WTC11 (cell line): ENCODE measurements around the gene KCNA5. TPM values are rescaled to one million over a fixed set of nuclear protein-coding genes. Genes with fewer than 3 reads are reported as not detected.

Experiments
- ATAC-seq: fragments of 200-7000 bp; cut with Tn5 transposase; 2 replicates; pipeline ENCODE4 v1.10.0; 2021; ENCODE audit warnings: mild to moderate bottlenecking, moderate library complexity
- CTCF ChIA-PET: fragments of 300-600 bp; sonication (Branson Sonifier 250); formaldehyde crosslinking; loops from one replicate; lab custom pipeline; 2021; ENCODE audit warnings: antibody characterized with exemption; lab: Charles Lee
- POLR2A ChIA-PET: fragments of 350-600 bp; sonication (Branson Sonifier 250); formaldehyde crosslinking; loops from one replicate; lab custom pipeline; 2021; ENCODE audit warnings: antibody characterized with exemption; lab: Charles Lee
- DNase-seq: peaks from one replicate; pipeline ENCODE4 v3.0.0; 2021; ENCODE audit warnings: low spot score
- H3K27ac Mint-ChIP-seq: 2 replicates; pipeline ENCODE4 v1.8.0; 2021; ENCODE audit warnings: mixed read lengths
- H3K27me3 Mint-ChIP-seq: 2 replicates; pipeline ENCODE4 v1.8.0; 2021; ENCODE audit warnings: low read depth, mild to moderate bottlenecking, moderate library complexity, mixed read lengths
- H3K36me3 Mint-ChIP-seq: 2 replicates; pipeline ENCODE4 v1.8.0; 2021; ENCODE audit warnings: mixed read lengths
- H3K4me1 Mint-ChIP-seq: 2 replicates; pipeline ENCODE4 v1.8.0; 2022; ENCODE audit warnings: mixed read lengths
- H3K4me3 Mint-ChIP-seq: 2 replicates; pipeline ENCODE4 v1.8.0; 2021; ENCODE audit warnings: mild to moderate bottlenecking, moderate library complexity, mixed read lengths
- H3K9me3 Mint-ChIP-seq: 2 replicates; pipeline ENCODE4 v1.8.0; 2021; ENCODE audit warnings: mixed read lengths
- ATF2 ChIP-seq: sonication (generic); formaldehyde crosslinking; IDR thresholded peaks from 2 replicates; pipeline ENCODE4 v1.8.1; 2022; ENCODE audit warnings: low read depth, missing genetic modification reagents, borderline replicate concordance
- E2F5 ChIP-seq: sonication (generic); formaldehyde crosslinking; IDR thresholded peaks from 2 replicates; pipeline ENCODE4 v1.8.1; 2022; ENCODE audit warnings: mild to moderate bottlenecking, moderate library complexity, missing genetic modification reagents
- ESRRA ChIP-seq: sonication (generic); formaldehyde crosslinking; IDR thresholded peaks from 2 replicates; pipeline ENCODE4 v1.8.1; 2022; ENCODE audit warnings: mild to moderate bottlenecking, missing genetic modification reagents, borderline replicate concordance
- GABPB1 ChIP-seq: sonication (generic); formaldehyde crosslinking; IDR thresholded peaks from 2 replicates; pipeline ENCODE4 v1.8.1; 2023; ENCODE audit warnings: mild to moderate bottlenecking, missing genetic modification reagents
- GRHL2 ChIP-seq: fragments of 250-450 bp; sonication (Bioruptor Pico); IDR thresholded peaks from 2 replicates; pipeline ENCODE4 v1.8.0; 2022; ENCODE audit warnings: mild to moderate bottlenecking, moderate library complexity; ENCODE audit not compliant: insufficient replicate concordance, severe bottlenecking
- GTF2I ChIP-seq: fragments of 250-450 bp; sonication (Bioruptor Pico); conservative IDR thresholded peaks from 2 replicates; pipeline ENCODE4 v1.4.0; 2021; ENCODE audit warnings: mild to moderate bottlenecking
- JUN ChIP-seq: sonication (generic); formaldehyde crosslinking; IDR thresholded peaks from 2 replicates; pipeline ENCODE4 v1.8.0; 2023; ENCODE audit warnings: mild to moderate bottlenecking, missing genetic modification reagents
- MYBL2 ChIP-seq: sonication (generic); formaldehyde crosslinking; IDR thresholded peaks from 2 replicates; pipeline ENCODE4 v1.8.1; 2023; ENCODE audit warnings: mild to moderate bottlenecking, moderate library complexity, missing genetic modification reagents
- NR3C1 ChIP-seq: sonication (generic); formaldehyde crosslinking; conservative IDR thresholded peaks from 2 replicates; pipeline ENCODE4 v1.8.1; 2023; ENCODE audit warnings: low read depth, mild to moderate bottlenecking, missing genetic modification reagents
- RORB ChIP-seq: fragments of 250-450 bp; sonication (Bioruptor Pico); IDR thresholded peaks from 2 replicates; pipeline ENCODE4 v1.9.0; 2021; ENCODE audit warnings: mild to moderate bottlenecking
- SMAD3 ChIP-seq: sonication (generic); formaldehyde crosslinking; IDR thresholded peaks from 2 replicates; pipeline ENCODE4 v1.8.0; 2022; ENCODE audit warnings: missing genetic modification reagents, mild to moderate bottlenecking, borderline replicate concordance
- SMAD4 ChIP-seq: sonication (generic); formaldehyde crosslinking; IDR thresholded peaks from 2 replicates; pipeline ENCODE4 v1.8.0; 2022; ENCODE audit warnings: mild to moderate bottlenecking, missing genetic modification reagents
- SOX15 ChIP-seq: fragments of 250-450 bp; sonication (Bioruptor Pico); IDR thresholded peaks from 2 replicates; pipeline ENCODE4 v1.9.0; 2021; ENCODE audit warnings: mild to moderate bottlenecking
- USF1 ChIP-seq: sonication (generic); formaldehyde crosslinking; IDR thresholded peaks from 2 replicates; pipeline ENCODE4 v1.8.0; 2022; ENCODE audit warnings: mild to moderate bottlenecking, missing genetic modification reagents
- ZNF232 ChIP-seq: sonication (generic); formaldehyde crosslinking; IDR thresholded peaks from 2 replicates; pipeline ENCODE4 v1.8.0; 2022; ENCODE audit warnings: mild to moderate bottlenecking, missing genetic modification reagents
- ZNF396 ChIP-seq: fragments of 250-450 bp; sonication (Bioruptor Pico); IDR thresholded peaks from 2 replicates; pipeline ENCODE4 v1.8.0; 2021; ENCODE audit warnings: mild to moderate bottlenecking, moderate library complexity, borderline replicate concordance
- ZNF512 ChIP-seq: sonication (generic); formaldehyde crosslinking; IDR thresholded peaks from 2 replicates; pipeline ENCODE4 v1.8.1; 2022; ENCODE audit warnings: missing genetic modification reagents, borderline replicate concordance
- total RNA-seq: library from RNA; stranded (reverse); gene quantifications from 3 replicates; pipeline ENCODE4 v1.2.3, GENCODE V29; 2021
- TF ChIP-seq, protein P1 (sequence below): sonication (generic); formaldehyde crosslinking; IDR thresholded peaks from 2 replicates; pipeline ENCODE4 v1.8.0; 2023; ENCODE audit warnings: mild to moderate bottlenecking, missing genetic modification reagents
- TF ChIP-seq, protein P2 (sequence below): sonication (generic); formaldehyde crosslinking; IDR thresholded peaks from 2 replicates; pipeline ENCODE4 v1.8.1; 2023; ENCODE audit warnings: mild to moderate bottlenecking, missing genetic modification reagents, moderate library complexity

The KCNA5 gene
- total RNA-seq, 1 experiment from 2014 or later = 0.22 TPM

GRCh38 chr12:5052348-5052747, 8.7 kb downstream of the KCNA5 start (continued):
- TF ChIP-seq ZNF512 = no peak
- TF ChIP-seq RORB (CRISPR knock-in tag) = no peak
- TF ChIP-seq JUN (CRISPR knock-in tag) = no peak
- no peak for TF ChIP-seq USF1 (CRISPR knock-in tag)
- TF ChIP-seq NR3C1 (CRISPR knock-in tag) = no peak

- H3K9me3 Mint-ChIP-seq = no peaks in the 10 kb centered on the region
- H3K36me3 Mint-ChIP-seq = no peaks in the 10 kb centered on the region
- H3K27ac Mint-ChIP-seq = no peak overlapping the region
- TF ChIP-seq ZNF396 (no peak), GTF2I (CRISPR knock-in tag) (no peak), E2F5 (CRISPR knock-in tag) (no peak), USF1 (CRISPR knock-in tag) (no peak), RORB (CRISPR knock-in tag) (no peak), ESRRA (CRISPR knock-in tag) (no peak), SMAD4 (CRISPR knock-in tag) (no peak), ZNF232 (CRISPR knock-in tag) (no peak), SOX15 (CRISPR knock-in tag) (no peak), ATF2 (CRISPR knock-in tag) (no peak), SMAD3 (CRISPR knock-in tag) (no peak), MYBL2 (no peak), GABPB1 (CRISPR knock-in tag) (no peak), GRHL2 (CRISPR knock-in tag) (no peak)
- TF ChIP-seq, protein P1, sequence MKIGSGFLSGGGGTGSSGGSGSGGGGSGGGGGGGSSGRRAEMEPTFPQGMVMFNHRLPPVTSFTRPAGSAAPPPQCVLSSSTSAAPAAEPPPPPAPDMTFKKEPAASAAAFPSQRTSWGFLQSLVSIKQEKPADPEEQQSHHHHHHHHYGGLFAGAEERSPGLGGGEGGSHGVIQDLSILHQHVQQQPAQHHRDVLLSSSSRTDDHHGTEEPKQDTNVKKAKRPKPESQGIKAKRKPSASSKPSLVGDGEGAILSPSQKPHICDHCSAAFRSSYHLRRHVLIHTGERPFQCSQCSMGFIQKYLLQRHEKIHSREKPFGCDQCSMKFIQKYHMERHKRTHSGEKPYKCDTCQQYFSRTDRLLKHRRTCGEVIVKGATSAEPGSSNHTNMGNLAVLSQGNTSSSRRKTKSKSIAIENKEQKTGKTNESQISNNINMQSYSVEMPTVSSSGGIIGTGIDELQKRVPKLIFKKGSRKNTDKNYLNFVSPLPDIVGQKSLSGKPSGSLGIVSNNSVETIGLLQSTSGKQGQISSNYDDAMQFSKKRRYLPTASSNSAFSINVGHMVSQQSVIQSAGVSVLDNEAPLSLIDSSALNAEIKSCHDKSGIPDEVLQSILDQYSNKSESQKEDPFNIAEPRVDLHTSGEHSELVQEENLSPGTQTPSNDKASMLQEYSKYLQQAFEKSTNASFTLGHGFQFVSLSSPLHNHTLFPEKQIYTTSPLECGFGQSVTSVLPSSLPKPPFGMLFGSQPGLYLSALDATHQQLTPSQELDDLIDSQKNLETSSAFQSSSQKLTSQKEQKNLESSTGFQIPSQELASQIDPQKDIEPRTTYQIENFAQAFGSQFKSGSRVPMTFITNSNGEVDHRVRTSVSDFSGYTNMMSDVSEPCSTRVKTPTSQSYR (CRISPR knock-in tag) = no peak
- TF ChIP-seq, protein P2, sequence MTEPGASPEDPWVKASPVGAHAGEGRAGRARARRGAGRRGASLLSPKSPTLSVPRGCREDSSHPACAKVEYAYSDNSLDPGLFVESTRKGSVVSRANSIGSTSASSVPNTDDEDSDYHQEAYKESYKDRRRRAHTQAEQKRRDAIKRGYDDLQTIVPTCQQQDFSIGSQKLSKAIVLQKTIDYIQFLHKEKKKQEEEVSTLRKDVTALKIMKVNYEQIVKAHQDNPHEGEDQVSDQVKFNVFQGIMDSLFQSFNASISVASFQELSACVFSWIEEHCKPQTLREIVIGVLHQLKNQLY (CRISPR knock-in tag) = no peak
- H3K4me3 Mint-ChIP-seq = no peak overlapping the region
- no peaks in the 10 kb centered on the region for H3K4me1 Mint-ChIP-seq
- no peak for ATAC-seq
- DNase-seq = no peak
- ChIA-PET CTCF (interaction anchor here (1.1 to 4.1 kb wide), 5 partner anchors 9 to 204 kb away, joined by 3 to 29 read pairs (median 4); partner anchors contain the start of gene KCNA5), POLR2A (no interaction called here)
- H3K27me3 Mint-ChIP-seq = peaks cover 19% of the 10 kb centered on the region
These were observed 15.7 kb downstream of the KCNA5 start for GRCh38 chr12:5059358-5059757.
